OCI-LY1 (cell line): ENCODE data around the gene IP6K3.

ENCODE experiments used
- H2AFZ ChIP-seq: fragments of 200-600 bp; sonication (generic), shearing (Covaris generic); 2 replicates; pipeline ENCODE4 v1.6.0; 2014; ENCODE audit warnings: antibody characterized with exemption, mild to moderate bottlenecking, low read length
- H3F3A ChIP-seq: fragments of 200-600 bp; sonication (generic), shearing (Covaris generic); 2 replicates; pipeline ENCODE4 v1.6.0; 2014; ENCODE audit warnings: mild to moderate bottlenecking, antibody characterized with exemption, low read length, moderate library complexity; ENCODE audit not compliant: insufficient read depth
- H3K27ac ChIP-seq: fragments of 200-600 bp; sonication (generic); 2 replicates; pipeline ENCODE4 v1.5.1; 2014; ENCODE audit warnings: low read length, mixed run types, mild to moderate bottlenecking, low read depth; ENCODE audit not compliant: poor library complexity, severe bottlenecking
- H3K27me3 ChIP-seq: fragments of 200-600 bp; sonication (generic); 2 replicates; pipeline ENCODE4 v1.6.0; 2014; ENCODE audit warnings: antibody characterized with exemption, mild to moderate bottlenecking, low read length, moderate library complexity; ENCODE audit not compliant: insufficient read depth
- H3K36me3 ChIP-seq: fragments of 200-600 bp; sonication (generic); 2 replicates; pipeline ENCODE4 v1.6.1; 2014; ENCODE audit warnings: mild to moderate bottlenecking, antibody characterized with exemption, low read length, moderate library complexity, mixed read lengths; ENCODE audit not compliant: insufficient read depth
- H3K4me1 ChIP-seq: fragments of 200-600 bp; sonication (generic); 2 replicates; pipeline ENCODE4 v1.5.1; 2014; ENCODE audit warnings: mild to moderate bottlenecking, low read length, moderate library complexity; ENCODE audit not compliant: insufficient read depth, severe bottlenecking
- H3K4me2 ChIP-seq: fragments of 200-600 bp; sonication (generic), shearing (Covaris generic); 2 replicates; pipeline ENCODE4 v1.6.1; 2014; ENCODE audit warnings: low read length
- H3K4me3 ChIP-seq: fragments of 200-600 bp; sonication (generic); 2 replicates; pipeline ENCODE4 v1.5.1; 2014; ENCODE audit warnings: low read length, low read depth, mild to moderate bottlenecking, mixed read lengths; ENCODE audit not compliant: poor library complexity, severe bottlenecking
- H3K79me2 ChIP-seq: fragments of 200-600 bp; shearing (Covaris generic); 2 replicates; pipeline ENCODE4 v1.6.1; 2016; ENCODE audit warnings: mixed run types, low read length, mixed read lengths; ENCODE audit not compliant: insufficient read depth
- H3K9ac ChIP-seq: fragments of 200-600 bp; sonication (generic), shearing (Covaris generic); 2 replicates; pipeline ENCODE4 v1.6.1; 2014; ENCODE audit warnings: mild to moderate bottlenecking, low read length, mixed read lengths
- H3K9me2 ChIP-seq: fragments of 200-600 bp; sonication (generic), shearing (Covaris generic); 2 replicates; pipeline ENCODE4 v1.6.1; 2014; ENCODE audit warnings: low read depth, mild to moderate bottlenecking, low read length, mixed read lengths
- H3K9me3 ChIP-seq: fragments of 200-600 bp; shearing (Covaris generic); 2 replicates; pipeline ENCODE4 v1.6.1; 2014; ENCODE audit warnings: low read length, mixed read lengths
- H4K20me1 ChIP-seq: fragments of 200-600 bp; sonication (generic), shearing (Covaris generic); 2 replicates; pipeline ENCODE4 v1.6.0; 2016; ENCODE audit warnings: mild to moderate bottlenecking, low read length; ENCODE audit not compliant: insufficient read depth
- CTCF ChIP-seq: fragments of 200-600 bp; sonication (generic), shearing (Covaris generic); IDR thresholded peaks from 2 replicates; pipeline ENCODE4 v1.5.1; 2017; ENCODE audit warnings: mild to moderate bottlenecking, antibody characterized with exemption, low read length, moderate library complexity, mixed read lengths
- EZH2 ChIP-seq: fragments of 200-600 bp; sonication (generic), shearing (Covaris generic); IDR thresholded peaks from 2 replicates; pipeline ENCODE4 v1.8.0; 2017; ENCODE audit warnings: borderline replicate concordance, mixed run types, mild to moderate bottlenecking, antibody characterized with exemption, low read length, moderate library complexity, mixed read lengths

The IP6K3 gene

GRCh38 chr6:33697845-33698244 is 48.9 kb downstream of the IP6K3 start:
- no peaks in the 10 kb centered on the region for H3K27me3 ChIP-seq
- no peaks in the 10 kb centered on the region for H4K20me1 ChIP-seq
- H3K4me2 ChIP-seq: no peak overlapping the region
- no peaks in the 10 kb centered on the region for H3K9me3 ChIP-seq
- H2AFZ ChIP-seq: no peak overlapping the region
- H3K9me2 ChIP-seq: no peaks in the 10 kb centered on the region
- H3F3A ChIP-seq: peaks cover 3% of the 10 kb centered on the region; the same call in 1 of the 2 replicates
- H3K27ac ChIP-seq: peak overlapping the region; percentile 86
- H3K36me3 ChIP-seq: peaks cover 83% of the 10 kb centered on the region
- no peak for TF ChIP-seq CTCF
- no peak for TF ChIP-seq EZH2
- no peaks in the 10 kb centered on the region for H3K79me2 ChIP-seq
- peaks cover 53% of the 10 kb centered on the region for H3K4me1 ChIP-seq
- H3K4me3 ChIP-seq: no peak overlapping the region
- no peak overlapping the region for H3K9ac ChIP-seq

- Histone ChIP-seq H3K4me2 (peak overlapping the region; percentile 39; the same call in 1 of the 2 replicates), H3K27me3 (no peaks in the 10 kb centered on the region), H3K4me3 (no peak overlapping the region), H3K27ac (peak overlapping the region; percentile 80), H4K20me1 (no peaks in the 10 kb centered on the region), H3K9ac (peak overlapping the region; percentile 29; the same call in 1 of the 2 replicates), H3K36me3 (peaks cover 93% of the 10 kb centered on the region), H2AFZ (no peak overlapping the region), H3K4me1 (peaks cover 63% of the 10 kb centered on the region), H3K9me3 (no peaks in the 10 kb centered on the region), H3K79me2 (no peaks in the 10 kb centered on the region), H3K9me2 (no peaks in the 10 kb centered on the region), H3F3A (peaks cover 3% of the 10 kb centered on the region; the same call in 1 of the 2 replicates)
- TF ChIP-seq CTCF: no peak
- TF ChIP-seq EZH2: no peak
These were observed 49.9 kb downstream of the IP6K3 start for GRCh38 chr6:33696548-33697518.

GRCh38 chr6:33696076-33696475 is 50.6 kb downstream of the IP6K3 start:
- H3K27me3 ChIP-seq: no peaks in the 10 kb centered on the region
- H3K9me2 ChIP-seq: no peaks in the 10 kb centered on the region
- H2AFZ ChIP-seq: no peak overlapping the region
- H3K9ac ChIP-seq: no peak overlapping the region; the same call in 1 of the 2 replicates
- H3K79me2 ChIP-seq: no peaks in the 10 kb centered on the region
- peak overlapping the region; percentile 80 for H3K27ac ChIP-seq
- peak overlapping the region; percentile 39; the same call in 1 of the 2 replicates for H3K4me2 ChIP-seq
- no peak overlapping the region for H3K4me3 ChIP-seq
- H3K36me3 ChIP-seq: peaks cover 96% of the 10 kb centered on the region
- H4K20me1 ChIP-seq: no peaks in the 10 kb centered on the region
- no peaks in the 10 kb centered on the region for H3K9me3 ChIP-seq
- TF ChIP-seq CTCF: no peak
- no peak for TF ChIP-seq EZH2
- peaks cover 3% of the 10 kb centered on the region; the same call in 1 of the 2 replicates for H3F3A ChIP-seq
- H3K4me1 ChIP-seq: peaks cover 63% of the 10 kb centered on the region
